Stomach (tissue), 9 donors: ENCODE data around the gene LRP1B. TPM values are rescaled to one million over a fixed set of nuclear protein-coding genes. Genes with fewer than 3 reads are reported as not detected.

ENCODE experiments used
- DNase-seq, 2 donors: peaks; one replicate each; pipeline versions ENCODE4 v3.0.0 to v3.0.0-alpha.2; 2013 to 2019
- H3K27ac ChIP-seq, 5 donors: fragments of 200-600 bp in 4 of 5; sonication (generic) in 4 of 5; one replicate each; pipeline ENCODE4 v1.5.1; 2013 to 2019; ENCODE audit warnings: mild to moderate bottlenecking in 1 of 5, moderate library complexity in 1 of 5
- H3K27me3 ChIP-seq, 3 donors: fragments of 200-600 bp; sonication (generic); one replicate each; pipeline ENCODE4 v1.5.1; 2017 to 2019; ENCODE audit warnings: mixed run types in 1 of 3
- H3K36me3 ChIP-seq, 4 donors: fragments of 200-600 bp; sonication (generic); 1 replicate in 3 of 4; 2 replicates in 1 of 4; pipeline ENCODE4 v1.5.1; 2016 to 2019
- H3K4me1 ChIP-seq, 4 donors: fragments of 200-600 bp; sonication (generic); one replicate each; pipeline ENCODE4 v1.5.1; 2016 to 2019
- H3K4me3 ChIP-seq, 4 donors: fragments of 200-600 bp; sonication (generic) in 3 of 4; one replicate each; pipeline ENCODE4 v1.5.1; 2016 to 2019; ENCODE audit warnings: mild to moderate bottlenecking in 1 of 4
- H3K9me3 ChIP-seq, 4 donors: fragments of 200-600 bp; sonication (generic); one replicate each; pipeline ENCODE4 v1.5.1; 2016 to 2019
- EP300 ChIP-seq: sonication (generic); formaldehyde crosslinking; IDR thresholded peaks from one replicate; pipeline ENCODE4 v1.6.1; 2017; ENCODE audit warnings: antibody characterized with exemption
- POLR2A ChIP-seq, 4 donors: fragments of 450-650 bp; IDR thresholded peaks; one replicate each; pipeline ENCODE4 v1.6.1; 2016; ENCODE audit warnings: antibody characterized with exemption in 4 of 4, control low read depth in 2 of 4, mild to moderate bottlenecking in 1 of 4, moderate library complexity in 1 of 4
- POLR2AphosphoS5 ChIP-seq, 3 donors: sonication (generic); formaldehyde crosslinking; IDR thresholded peaks; one replicate each; pipeline ENCODE4 v1.6.1; 2016; ENCODE audit warnings: antibody characterized with exemption in 3 of 3
- WGBS, 5 donors: extraction: QIAGEN DNeasy Blood & Tissue Kit in 3 of 5; methylation state at CpG; one replicate each; pipeline versions ENCODE4 v1.1.5 to v1.1.7; 2013 to 2018; 5-methylcytosine and 5-hydroxymethylcytosine counted together
- intact Hi-C: fragments of 100-400 bp; cut with DNase I; formaldehyde crosslinking; loops from one replicate; pipeline ENCODE4 v1.15.1; 2023; ENCODE audit warnings: low total_unique reads
- polyA plus RNA-seq, 3 donors: library from polyadenylated mRNA; stranded (reverse); fragments of 200-250 nt; gene quantifications; one replicate each; pipeline ENCODE4 v1.2.3, GENCODE V29; 2013
- total RNA-seq, 5 donors: library from RNA; depleted of rRNA; stranded (reverse); fragments of >200 nt; gene quantifications; one replicate each; pipeline versions ENCODE4 v1.1.0 to v1.2.3, GENCODE V29; 2014 to 2016
- TF ChIP-seq, protein P1 (sequence below), 7 experiments: fragments of 450-650 bp in 4 of 7; fragments of 200-600 bp in 3 of 7; sonication (generic) in 3 of 7; IDR thresholded peaks; one replicate each; pipeline ENCODE4 v1.5.1; 2016 to 2019; ENCODE audit warnings: antibody characterized with exemption in 7 of 7, control low read depth in 2 of 7, mild to moderate bottlenecking in 1 of 7
- donor health status: healthy with polysubstance abuse.
- donor health status: Bipolar disorder and iron deficiency.
- donor health status: healthy.

LRP1B gene
- total and polyA plus RNA-seq, 8 donors: under 0.01 to 9.0 (median 0.38) TPM

GRCh38 chr2:142010477-142011270, 120.1 kb downstream of the LRP1B start:
- no peaks in the 10 kb centered on the region for H3K9me3 ChIP-seq
- 72 to 83% (median 81%) methylated on average over 9 to 11 of the region's 11 CpGs for WGBS, 5 donors
- DNase-seq: no peak
- H3K27ac ChIP-seq: no peak overlapping the region
- intact Hi-C loops: no loop called here
- peaks cover 0 to 9% (median 0%) of the 10 kb centered on the region in 4 donors for H3K4me1 ChIP-seq
- no peaks in the 10 kb centered on the region for H3K27me3 ChIP-seq
- H3K4me3 ChIP-seq: no peak overlapping the region
- H3K36me3 ChIP-seq: no peaks in the 10 kb centered on the region
- TF ChIP-seq POLR2AphosphoS5 (IDR thresholded peaks at IDR 0.05): no peak
- TF ChIP-seq, protein P1, sequence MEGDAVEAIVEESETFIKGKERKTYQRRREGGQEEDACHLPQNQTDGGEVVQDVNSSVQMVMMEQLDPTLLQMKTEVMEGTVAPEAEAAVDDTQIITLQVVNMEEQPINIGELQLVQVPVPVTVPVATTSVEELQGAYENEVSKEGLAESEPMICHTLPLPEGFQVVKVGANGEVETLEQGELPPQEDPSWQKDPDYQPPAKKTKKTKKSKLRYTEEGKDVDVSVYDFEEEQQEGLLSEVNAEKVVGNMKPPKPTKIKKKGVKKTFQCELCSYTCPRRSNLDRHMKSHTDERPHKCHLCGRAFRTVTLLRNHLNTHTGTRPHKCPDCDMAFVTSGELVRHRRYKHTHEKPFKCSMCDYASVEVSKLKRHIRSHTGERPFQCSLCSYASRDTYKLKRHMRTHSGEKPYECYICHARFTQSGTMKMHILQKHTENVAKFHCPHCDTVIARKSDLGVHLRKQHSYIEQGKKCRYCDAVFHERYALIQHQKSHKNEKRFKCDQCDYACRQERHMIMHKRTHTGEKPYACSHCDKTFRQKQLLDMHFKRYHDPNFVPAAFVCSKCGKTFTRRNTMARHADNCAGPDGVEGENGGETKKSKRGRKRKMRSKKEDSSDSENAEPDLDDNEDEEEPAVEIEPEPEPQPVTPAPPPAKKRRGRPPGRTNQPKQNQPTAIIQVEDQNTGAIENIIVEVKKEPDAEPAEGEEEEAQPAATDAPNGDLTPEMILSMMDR (IDR thresholded peaks at IDR 0.05): no peak
- TF ChIP-seq POLR2A (IDR thresholded peaks at IDR 0.05): no peak
- no peak for TF ChIP-seq EP300

GRCh38 chr2:142008135-142008744, 122.6 kb downstream of the LRP1B start:
- DNase-seq: no peak
- intact Hi-C loops: no loop called here
- Histone ChIP-seq H3K4me1 (no peaks in the 10 kb centered on the region), H3K36me3 (no peaks in the 10 kb centered on the region), H3K27ac (no peak overlapping the region), H3K27me3 (no peaks in the 10 kb centered on the region), H3K4me3 (no peak overlapping the region), H3K9me3 (no peaks in the 10 kb centered on the region)
- 76 to 82% (median 81%) methylated on average over 4 of the region's 4 CpGs for WGBS, 5 donors
- TF ChIP-seq POLR2A (IDR thresholded peaks at IDR 0.05) (no peak), POLR2AphosphoS5 (IDR thresholded peaks at IDR 0.05) (no peak), EP300 (no peak)
- TF ChIP-seq, protein P1 (IDR thresholded peaks at IDR 0.05): no peak

GRCh38 chr2:141994066-141994465, 136.8 kb downstream of the LRP1B start:
- H3K4me3 ChIP-seq: no peak overlapping the region
- H3K27ac ChIP-seq: no peak overlapping the region
- WGBS, 5 donors: 88 to 91% (median 91%) methylated on average over 4 of the region's 4 CpGs
- H3K9me3 ChIP-seq: no peaks in the 10 kb centered on the region
- no peaks in the 10 kb centered on the region for H3K27me3 ChIP-seq
- H3K36me3 ChIP-seq: no peaks in the 10 kb centered on the region
- TF ChIP-seq POLR2A (IDR thresholded peaks at IDR 0.05): no peak
- DNase-seq: no peak
- intact Hi-C loops: no loop called here
- no peaks in the 10 kb centered on the region for H3K4me1 ChIP-seq

- no peak for DNase-seq
- intact Hi-C loops: no loop called here
- Histone ChIP-seq H3K4me1 (no peaks in the 10 kb centered on the region), H3K36me3 (no peaks in the 10 kb centered on the region), H3K9me3 (no peaks in the 10 kb centered on the region), H3K4me3 (no peak overlapping the region), H3K27ac (no peak overlapping the region), H3K27me3 (no peaks in the 10 kb centered on the region)
- TF ChIP-seq EP300: no peak
- TF ChIP-seq POLR2A (IDR thresholded peaks at IDR 0.05): no peak
- 88 to 96% (median 90%) methylated on average over 1 of the region's 1 CpG for WGBS, 5 donors
These were observed 138.1 kb downstream of the LRP1B start for GRCh38 chr2:141992695-141993094.

GRCh38 chr2:141968433-141968832, 162.4 kb downstream of the LRP1B start:
- TF ChIP-seq, protein P1 (IDR thresholded peaks at IDR 0.05): no peak
- TF ChIP-seq POLR2A (IDR thresholded peaks at IDR 0.05): no peak
- no peak for TF ChIP-seq EP300
- TF ChIP-seq POLR2AphosphoS5 (IDR thresholded peaks at IDR 0.05): no peak
- Histone ChIP-seq H3K4me1 (no peaks in the 10 kb centered on the region), H3K27ac (no peak overlapping the region), H3K4me3 (no peak overlapping the region), H3K27me3 (no peaks in the 10 kb centered on the region), H3K9me3 (no peaks in the 10 kb centered on the region), H3K36me3 (no peaks in the 10 kb centered on the region)
- intact Hi-C loops: no loop called here
- no peak for DNase-seq
- WGBS, 5 donors: 21 to 42% (median 27%) methylated on average over 2 of the region's 2 CpGs
